GM10847 (cell line): ENCODE data around the gene TSHZ2.

Experiments
- POLR2A ChIP-seq: IDR thresholded peaks from 2 replicates; pipeline ENCODE4 v1.6.1; 2011; ENCODE audit not compliant: insufficient read length; ENCODE audit errors: extremely low read depth

The TSHZ2 gene

GRCh38 chr20:53533500-53533899 is 561.3 kb downstream of the TSHZ2 start:
- TF ChIP-seq POLR2A, result no peak

- no peak for TF ChIP-seq POLR2A
Measured at GRCh38 chr20:53534037-53534436, 561.9 kb downstream of the TSHZ2 start.

- no peak for TF ChIP-seq POLR2A
Measured at GRCh38 chr20:53535878-53536277, 563.7 kb downstream of the TSHZ2 start.

- TF ChIP-seq POLR2A, result no peak
Measured at GRCh38 chr20:53539516-53539915, 567.4 kb downstream of the TSHZ2 start.
